ENCODE measurements around the gene CKS1B.
A peak's percentile ranks its signal among the peaks of the same experiment; 100 is the strongest.

CKS1B gene

DNA sequence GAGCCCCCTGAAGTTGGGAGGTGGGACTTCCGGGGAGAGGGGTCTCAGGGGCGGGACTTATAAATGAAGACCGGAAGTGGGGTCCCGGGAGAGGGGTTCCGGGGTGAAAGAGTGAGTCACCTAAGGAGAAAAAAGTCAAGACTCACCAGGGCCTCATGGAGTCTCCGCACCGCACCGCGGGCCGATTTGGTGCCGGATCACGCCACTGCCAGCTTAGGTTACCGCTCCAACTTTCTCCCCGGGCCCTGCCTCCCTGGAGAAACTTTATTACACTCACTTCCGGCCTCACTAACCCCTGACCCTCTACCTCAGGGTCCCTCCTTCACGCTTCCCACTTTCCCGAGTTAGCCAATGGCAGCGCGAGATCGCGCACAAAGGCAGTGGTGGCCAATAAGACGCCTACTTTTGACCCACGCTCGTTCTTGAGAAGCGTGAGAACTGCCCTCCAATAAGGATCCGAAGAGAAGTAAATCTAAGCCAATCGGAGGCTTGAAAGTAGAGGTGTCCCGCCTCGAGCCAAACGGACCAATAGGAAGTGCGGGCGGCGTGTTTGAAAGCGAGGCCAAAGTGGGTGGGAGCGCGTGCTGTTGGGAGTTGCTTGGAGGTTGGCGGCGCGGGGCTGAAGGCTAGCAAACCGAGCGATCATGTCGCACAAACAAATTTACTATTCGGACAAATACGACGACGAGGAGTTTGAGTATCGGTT is at the start of gene CKS1B:
Gene CKS1B (plus strand): TSS at position 580 of the 706 bp plus-strand sequence. CDS start 65 bp downstream, at position 645.
- peak; percentile 99 for DNase-seq

DNA sequence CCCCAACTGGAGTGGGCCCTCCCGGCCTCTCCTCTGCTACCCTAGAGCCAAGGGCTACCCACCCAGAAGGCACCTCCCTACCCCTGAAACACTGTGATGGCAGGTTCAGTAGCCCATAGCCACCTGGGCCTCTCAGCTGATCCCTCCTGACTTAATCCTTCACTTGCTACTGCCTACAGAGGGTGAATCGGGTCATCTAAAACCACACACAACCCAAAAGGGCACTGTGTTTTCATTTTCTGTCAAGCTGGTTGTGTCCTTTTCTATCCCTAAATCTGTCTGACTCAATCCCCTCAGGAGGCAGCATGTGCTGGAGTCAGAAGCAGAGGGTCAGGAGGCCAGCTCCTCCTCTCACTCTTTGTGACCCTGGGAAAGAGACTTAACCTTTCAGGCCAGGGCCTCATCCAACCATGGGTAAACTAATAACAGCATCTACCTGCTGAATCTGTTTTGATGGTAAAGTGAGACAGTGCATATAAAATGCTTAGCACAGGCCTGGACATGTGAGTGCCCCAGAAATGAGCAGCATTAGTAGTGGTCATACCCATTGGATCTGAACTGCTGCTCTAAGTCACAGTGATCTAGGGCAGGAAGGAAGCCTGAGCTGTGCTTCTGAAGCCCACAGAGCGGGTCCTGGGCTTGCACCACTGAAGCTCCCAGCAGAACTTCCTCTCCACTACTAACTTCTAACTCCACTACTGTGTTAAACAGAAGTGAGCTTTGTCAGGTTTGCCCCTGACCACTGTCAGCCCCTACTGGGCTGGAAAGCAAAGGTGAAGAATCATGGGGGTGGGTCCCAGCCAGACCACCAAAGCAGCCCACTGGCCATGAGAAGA is 48.9 kb upstream of the CKS1B start:
- no peak for DNase-seq

DNA sequence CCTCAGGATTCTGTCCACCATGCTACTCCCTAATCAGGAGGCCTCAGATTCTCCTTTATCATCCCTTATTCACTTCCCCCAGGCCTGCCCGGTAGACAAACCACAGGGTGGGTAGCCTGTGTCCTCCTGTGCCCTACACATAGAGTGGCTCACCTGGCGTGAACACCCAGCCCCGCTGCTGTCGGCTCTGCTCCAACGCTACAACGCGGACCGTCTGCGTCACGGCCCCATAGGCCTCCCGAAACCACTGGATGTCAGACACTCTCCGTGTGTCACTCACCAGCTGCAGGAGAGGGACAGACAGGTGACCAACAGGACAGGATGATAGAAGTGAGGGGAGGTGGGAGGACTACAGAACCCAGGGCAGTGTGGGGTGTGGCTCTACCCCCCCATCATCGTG is 48.3 kb upstream of the CKS1B start:
- no peak for DNase-seq

DNA sequence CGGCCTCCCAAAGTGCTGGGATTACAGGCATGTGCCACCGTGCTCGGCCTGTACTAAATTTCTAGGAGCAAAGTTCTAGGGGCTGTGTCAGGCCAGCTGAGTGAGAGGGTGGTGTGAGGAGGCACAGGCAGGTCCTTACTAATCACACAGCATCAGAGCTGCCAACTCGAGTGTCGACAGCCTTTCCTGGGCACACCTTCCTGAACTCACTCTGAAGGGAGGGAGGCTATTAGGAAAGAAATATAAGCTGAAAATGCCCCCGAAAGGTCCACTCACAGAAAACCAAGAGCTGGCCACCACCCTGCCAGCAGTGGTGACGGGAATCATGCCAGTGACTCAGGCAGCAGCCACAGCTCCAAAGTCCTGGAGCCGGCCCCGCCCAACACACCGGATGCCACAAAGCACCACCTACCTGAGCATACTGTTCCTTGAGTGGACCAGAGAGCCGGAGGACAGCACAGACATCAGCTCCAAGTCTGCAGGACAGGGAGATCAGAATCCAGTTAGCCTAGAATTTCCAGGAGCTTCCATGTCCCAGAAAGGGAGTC is 42.5 kb upstream of the CKS1B start:
- DNase-seq, result no peak

DNA sequence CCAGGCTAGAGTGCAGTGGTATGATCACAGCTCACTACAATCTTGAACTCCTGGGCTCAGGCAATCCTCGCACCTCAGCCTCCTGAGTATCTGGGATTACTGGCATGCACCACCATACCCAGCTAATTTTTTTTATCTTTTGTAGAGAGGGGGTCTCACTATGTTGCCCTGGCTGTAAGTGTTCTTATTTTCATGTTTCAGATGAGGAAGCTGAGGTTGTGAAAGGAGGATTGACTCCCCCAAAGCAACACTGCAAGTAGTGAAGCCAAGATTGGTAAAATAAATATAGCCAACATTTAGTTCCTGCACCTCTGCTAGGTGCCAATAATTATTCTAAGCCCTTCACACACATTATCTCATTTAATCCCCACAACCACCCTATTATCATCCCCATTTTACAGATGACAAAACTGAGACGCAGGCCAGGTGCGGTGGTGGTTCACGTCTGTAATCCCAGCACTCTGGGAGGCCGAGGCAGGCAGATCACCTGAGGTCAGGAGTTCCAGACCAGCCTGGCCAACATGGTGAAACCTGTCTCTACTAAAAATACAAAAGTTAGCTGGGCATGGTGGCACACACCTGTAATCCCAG is 40.0 kb upstream of the CKS1B start:
- no peak for DNase-seq

DNA sequence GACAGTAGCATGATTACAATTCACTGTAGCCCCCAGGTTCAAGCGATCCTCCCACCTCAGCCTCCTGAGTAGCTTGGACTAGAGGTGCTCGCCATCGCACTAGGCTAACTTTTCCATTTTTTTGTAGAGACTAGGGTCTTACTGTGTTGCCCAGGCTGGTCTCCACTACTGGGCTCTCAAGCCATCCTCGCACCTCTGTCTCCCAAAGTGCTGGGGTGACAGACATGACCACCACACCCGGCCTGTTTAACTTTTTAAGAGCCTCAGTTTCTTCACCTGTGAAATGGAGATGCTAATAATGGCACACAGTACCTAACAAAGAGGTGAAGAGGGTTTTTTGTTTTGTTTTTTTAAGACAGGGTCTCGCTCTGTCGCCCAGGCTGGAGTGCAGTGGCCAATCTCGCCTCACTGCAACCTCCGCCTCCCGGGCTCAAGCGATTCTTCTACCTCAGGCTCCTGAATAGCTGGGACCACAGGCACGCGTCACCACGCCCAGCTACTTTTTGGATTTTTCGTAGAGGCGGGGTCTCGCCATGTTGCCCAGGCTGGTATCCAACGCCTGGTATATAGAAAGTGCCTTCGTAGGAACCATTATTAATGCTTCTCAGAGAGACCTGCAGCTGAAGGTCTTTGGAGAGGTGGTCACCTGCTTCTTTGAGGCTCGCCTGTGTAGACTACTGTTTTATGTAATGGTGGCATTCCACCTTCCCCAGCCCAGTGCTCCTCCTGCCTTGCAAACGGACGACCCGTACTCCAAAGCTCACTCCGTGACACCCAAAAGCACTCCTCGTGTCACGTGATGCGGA is 38.5 kb upstream of the CKS1B start:
- no peak for DNase-seq

DNA sequence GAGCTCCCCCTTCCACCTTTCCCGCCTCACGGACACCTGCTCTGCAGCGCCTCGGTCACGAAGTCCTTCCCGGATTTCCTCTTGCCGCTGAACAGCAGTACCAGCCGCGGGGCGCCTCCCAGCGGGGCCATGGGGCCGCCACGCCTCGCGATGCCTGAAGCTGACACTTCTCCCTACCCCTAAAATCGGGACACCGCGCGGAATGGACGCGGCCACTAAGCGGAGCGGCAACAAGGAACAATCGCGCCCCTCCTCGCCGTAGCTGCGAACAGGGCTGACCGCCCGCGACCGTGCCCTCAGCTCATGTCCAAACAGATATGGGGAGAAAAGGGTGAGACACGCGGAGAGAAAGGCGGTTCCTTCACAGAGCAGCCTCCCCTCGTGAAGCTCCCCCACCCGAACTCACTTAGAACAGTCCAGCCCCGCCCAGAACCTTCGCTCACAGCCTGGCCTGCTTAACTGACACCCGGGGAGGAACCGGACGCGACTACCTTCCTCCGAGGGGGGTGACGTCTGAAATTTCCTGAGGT is 37.9 kb upstream of the CKS1B start, which contains the start of gene PMVK:
Gene PMVK (minus strand): TSS at position 165 of the 530 bp plus-strand sequence. CDS start 34 bp downstream, at position 131.
- peak; percentile 96 for DNase-seq

DNA sequence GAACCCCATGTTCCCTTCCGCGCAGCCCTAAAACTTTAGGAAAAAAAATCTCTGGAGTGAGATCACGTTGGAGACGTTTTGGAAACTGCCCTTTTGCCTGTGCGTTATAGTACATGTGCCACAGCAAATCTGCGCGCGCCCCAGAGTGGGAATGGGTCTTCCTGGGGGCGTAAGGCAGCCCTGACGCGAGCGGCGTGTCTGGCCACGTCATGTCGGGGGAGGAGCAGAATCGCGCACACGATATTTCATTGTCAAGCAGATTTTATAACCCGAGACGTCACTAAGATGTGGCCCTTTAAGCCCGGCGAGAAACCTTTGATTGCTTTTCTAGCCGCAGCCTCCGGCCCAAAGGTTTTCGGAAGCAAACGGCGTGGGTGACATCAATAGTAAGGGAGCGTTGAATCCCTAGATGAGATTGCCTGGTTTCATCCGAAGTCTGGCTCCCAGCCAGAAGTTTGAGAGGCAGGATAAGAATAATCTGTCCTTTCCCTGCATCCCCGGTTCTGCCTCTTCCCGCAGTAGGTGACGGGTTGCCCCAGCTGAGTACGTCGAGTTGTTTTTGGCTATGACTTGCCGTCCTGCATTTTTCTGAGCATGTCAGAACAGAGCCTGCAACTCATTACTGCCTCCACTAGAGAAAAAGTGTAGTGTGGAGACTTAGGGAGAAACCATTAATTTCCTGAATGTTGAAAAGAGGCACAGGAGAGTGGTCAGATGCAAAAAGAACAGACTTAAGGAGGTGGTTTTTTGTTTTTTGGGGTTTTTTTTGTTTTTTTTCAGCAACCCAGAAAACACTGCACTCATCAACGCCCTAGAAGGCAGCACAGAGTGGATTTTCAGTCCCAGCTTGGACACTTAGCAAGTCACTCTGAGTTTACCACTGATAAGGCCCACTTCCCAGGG is 37.1 kb upstream of the CKS1B start:
- peak; percentile 93 for DNase-seq

DNA sequence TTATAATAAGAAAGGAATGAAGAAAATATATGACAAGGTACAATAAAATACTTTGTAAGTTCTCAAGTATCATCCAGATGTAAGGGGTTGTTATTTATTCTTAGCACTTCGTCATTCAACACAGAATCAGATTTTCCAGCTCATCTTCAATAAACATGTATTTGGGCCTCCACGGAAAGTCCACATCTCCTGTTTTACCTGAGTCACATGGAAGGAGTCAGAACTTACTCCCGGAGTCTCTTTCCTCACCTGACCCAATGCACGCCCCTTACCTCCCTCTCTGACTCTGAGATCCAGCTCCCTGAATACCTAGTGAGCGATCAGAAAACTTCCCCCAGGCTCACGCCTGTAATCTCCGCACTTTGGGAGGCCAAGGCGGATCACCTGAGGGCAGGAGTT is 36.5 kb upstream of the CKS1B start:
- DNase-seq, result no peak

DNA sequence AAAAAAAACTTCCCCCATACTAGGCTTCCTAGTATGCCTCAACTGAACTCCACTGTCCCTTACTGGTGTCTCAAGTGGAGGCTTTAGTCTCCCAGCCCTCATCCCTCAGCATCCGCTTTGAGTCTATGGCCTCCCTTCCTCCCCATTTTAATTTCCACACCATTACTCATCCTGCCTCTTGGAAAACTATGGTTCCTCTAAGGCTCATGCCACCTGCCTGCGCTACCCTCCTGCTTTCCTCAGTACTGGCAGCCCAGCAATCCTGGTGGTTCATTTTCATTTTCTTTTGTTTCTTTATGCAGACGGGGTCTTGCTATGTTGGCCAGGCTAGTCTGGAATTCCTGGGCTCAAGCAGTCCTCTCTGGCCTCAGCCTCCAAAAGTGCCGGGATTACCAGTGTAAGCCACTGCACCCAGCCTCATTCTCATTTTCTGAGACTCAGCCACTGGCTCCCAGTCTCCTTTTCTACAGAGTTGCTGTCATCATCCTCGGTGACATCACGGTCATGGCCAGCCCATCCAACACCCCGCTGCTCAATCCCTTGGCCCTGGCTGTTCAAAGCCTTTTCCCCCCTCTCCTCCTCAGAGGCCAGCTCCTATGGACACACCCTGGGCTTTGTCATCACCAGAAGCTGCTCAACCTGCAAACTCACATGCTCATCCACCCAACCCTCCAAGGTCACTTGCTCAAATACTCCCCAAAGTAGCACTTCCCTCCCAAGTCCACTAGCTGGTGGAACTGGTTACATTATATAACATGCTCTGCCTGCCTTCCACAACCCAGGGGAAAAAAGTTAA is 35.7 kb upstream of the CKS1B start:
- no peak for DNase-seq

DNA sequence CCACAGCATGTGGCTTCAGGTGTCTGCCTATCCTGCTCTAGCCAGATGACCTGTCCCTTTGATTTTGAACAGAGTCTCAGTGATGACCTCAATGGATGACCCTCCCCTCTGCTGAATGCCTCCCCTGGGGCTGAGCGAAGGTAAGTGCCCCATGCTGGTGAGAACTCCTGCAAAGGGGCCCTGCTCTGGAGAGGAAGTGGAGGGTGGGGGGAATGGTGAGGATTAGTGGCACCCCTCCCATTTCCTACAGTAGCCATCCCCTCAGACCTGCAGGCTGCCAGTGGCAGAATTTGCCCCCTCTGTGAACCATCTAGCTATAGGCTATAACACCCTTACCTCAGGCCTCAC is 34.3 kb upstream of the CKS1B start:
- DNase-seq, result no peak

DNA sequence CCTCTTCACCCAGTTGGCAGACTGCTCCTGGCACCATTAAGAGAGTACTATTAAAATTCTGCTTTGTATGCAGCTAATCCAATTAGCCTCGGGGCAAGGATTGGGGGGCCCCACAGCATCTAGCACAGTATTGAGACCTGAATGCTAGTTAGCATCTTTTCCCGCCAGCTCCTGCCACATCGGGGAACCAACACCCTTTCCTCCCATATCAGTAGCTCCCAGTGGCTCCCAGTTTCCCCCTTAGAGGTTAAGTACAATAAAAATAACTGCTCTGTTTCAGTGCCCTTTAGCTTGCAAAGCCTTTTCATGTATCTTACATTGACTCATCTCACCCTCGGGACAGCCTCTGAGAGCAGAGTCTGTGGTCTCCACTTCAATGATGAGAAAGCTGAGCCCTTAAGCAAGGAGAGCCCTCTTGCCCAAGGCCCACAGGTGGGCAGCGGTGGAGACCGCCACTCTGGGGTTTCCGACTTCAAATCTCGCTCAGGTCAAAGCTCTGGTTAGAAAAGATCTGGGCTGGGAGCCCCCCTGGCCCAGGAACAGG is 33.8 kb upstream of the CKS1B start:
- peak; percentile 69 for DNase-seq

DNA sequence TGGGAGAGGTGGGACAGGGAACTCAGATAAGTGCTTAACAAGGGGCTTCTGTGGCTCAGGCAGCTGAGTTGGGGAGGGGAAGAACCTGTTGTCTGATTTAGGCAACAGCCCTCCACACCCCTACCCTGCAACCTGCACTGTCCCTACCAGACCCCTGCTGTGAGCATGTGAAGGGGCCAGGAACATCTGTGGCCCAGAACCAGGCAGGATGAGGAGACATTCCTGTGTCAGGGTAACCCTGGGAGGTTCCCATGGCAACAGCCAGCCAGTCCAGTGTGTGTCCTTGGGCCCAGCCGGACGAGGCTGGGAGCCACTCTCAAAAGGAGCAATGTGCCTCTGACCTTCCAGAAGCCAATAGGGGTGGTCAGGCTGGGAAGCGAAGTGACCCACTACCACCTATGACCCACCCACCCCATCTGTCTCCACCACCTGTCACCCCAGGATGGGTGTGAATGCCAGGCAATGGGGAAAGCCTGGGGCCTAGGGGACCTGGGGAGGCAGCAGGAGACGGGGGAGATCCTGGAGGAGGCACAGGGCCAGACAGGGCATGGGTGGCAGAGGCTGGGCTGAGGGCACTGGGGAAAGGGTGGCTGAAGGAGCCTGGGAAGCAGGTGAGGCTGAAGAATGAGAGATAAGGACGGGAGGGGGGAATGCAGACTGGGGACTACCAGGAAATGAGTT is 33.0 kb upstream of the CKS1B start:
- DNase-seq, result no peak

DNA sequence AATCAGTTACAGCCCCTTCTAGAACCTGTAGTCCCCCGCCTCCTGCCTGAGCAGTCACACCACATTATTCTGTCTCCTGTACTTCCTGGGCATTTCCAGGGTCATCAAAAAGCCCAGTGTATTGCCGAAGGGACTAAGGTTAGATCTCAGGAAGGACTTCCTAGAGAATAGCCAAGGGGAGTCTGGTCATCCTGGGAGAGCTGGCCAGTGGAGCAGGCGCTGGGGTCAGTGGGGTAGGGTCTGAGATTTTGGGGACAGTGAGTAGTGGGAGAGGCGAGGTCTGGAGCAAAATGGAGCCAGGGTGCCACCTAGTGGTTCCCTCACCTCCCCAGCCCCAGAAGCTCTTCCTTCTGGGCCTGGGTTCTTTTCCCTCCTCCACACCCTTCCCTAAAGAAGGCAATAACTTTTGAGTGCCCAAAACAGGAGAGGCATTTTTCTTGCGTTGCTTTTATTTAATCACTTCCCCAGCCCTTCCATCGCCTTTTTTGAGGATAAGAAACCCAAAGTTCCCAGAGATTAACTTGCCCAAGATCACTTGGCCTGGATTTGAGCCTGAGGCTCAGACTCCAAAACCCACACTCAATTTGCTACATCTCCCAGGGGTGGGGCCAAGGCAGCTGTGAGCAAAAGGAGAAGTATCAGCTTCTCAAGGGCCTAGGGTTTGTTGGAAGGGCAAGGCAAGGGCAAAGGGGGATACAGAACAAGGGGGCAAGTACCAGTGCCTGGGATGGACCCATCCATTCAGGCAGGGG is 30.7 kb upstream of the CKS1B start:
- peak; percentile 64 for DNase-seq

DNA sequence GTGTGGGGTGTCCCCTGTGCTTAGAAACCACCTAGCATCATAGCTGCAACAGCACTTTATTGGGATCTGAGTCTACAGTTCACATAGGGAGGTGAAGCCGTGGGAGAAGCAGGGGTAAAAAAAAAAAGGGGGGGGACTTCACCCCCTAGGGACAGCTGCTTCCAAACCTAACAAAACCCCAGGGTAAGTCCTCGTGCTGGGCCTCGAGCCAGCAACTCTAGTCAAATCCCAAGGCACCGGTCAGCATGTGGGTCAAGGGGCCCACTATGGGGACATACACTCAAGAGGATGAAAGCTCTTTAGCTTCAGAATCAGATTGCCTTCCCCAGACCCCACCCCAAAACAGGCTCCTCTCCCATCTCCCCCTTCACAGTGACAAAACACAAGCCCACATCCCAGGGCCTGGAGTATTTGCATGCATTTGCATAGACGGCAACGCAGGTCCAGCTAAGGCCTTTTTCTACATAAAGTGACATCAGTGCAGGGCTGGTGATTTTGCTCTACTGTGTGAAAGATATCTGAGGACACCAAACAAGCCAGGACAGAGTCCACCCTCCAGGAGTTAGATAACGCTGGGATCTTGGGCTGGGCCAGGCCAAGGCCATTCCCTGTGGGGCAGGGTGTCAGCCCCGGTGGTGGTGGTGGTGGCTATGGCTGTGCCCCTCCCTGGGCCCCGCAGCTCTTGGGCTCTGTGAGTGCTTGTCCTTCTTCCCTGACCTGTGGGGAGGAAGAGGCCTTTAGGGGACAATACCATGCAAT is 29.9 kb upstream of the CKS1B start:
- no peak for DNase-seq

DNA sequence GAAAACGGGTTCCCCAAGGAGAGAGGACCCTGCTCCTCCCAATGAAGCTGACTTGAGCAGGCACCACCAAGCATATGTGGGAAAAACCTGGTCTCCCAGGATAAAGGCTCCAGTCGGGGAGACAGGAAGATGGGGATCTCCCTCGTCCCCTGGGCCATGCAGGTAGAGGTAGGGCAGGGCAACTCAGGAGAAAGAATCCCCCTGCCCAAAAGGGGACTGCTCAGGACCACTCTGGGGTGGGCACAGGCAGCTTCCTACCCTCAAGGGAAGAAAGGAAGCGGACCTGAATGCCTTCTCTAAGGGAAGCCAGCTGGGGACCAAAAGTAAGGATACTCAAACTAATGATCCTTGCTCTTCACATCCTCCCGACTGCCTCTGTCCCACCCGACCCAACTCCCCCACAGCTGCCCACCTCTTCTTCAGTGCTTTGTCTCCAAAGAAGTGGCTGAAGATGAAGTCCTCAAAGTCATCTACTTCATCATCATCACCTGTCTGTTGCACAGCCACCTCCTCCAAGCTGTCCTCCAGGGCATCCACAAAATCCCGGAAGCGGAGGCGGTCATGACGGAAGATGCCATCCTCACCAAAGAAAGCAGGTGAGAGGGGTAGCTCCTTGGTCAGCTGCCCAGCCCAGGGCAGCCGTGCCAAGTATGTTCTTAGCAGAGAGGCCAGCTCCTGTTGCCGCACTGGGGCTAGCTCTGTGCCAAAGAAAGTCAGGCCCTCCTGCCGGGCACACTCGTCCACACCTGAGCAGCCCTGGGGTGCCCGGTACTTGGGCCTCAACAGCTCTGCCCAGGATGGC is 29.1 kb upstream of the CKS1B start:
- DNase-seq, result no peak
